HG03135 (cell line): Measurements from ENCODE around the gene CPN2.

Experiments
- ATAC-seq: cut with Tn5 transposase; IDR thresholded peaks from one replicate; pipeline ENCODE4 v1.9.1; 2021; ENCODE audit warnings: mild to moderate bottlenecking, moderate library complexity; ENCODE audit not compliant: unreplicated experiment

CPN2 gene

GRCh38 chr3:194354315-194354714 is 3.2 kb upstream of the CPN2 start:
- ATAC-seq = no peak

DNA sequence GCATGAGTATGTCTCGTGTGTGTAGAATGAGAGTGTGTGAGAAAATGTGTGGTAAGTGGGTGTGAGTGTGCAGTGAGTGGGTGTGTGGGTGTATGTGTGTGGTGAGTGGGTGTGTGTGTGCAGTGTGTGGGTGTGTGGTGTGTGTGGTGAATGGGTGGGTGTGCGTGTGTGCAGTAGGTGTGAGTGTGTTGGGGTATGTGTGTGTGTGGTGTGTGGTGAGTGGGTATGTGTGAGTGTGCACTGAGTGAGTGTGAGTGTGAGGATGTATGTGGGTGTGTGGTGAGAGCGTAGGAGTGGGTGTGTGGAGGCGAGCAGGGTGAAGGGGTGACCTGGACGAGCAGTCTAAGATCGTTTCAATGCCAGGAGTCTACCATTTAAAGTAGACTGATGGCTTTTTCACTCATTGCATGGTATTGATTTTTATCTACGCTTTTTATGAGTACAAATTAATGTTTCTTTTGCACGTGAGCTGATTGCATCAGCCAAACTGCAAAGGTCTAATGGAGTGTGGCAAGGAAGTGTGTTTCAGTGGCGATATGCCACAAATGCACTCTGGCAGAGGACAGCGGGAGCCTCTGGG is 1.6 kb upstream of the CPN2 start:
- no peak for ATAC-seq

DNA sequence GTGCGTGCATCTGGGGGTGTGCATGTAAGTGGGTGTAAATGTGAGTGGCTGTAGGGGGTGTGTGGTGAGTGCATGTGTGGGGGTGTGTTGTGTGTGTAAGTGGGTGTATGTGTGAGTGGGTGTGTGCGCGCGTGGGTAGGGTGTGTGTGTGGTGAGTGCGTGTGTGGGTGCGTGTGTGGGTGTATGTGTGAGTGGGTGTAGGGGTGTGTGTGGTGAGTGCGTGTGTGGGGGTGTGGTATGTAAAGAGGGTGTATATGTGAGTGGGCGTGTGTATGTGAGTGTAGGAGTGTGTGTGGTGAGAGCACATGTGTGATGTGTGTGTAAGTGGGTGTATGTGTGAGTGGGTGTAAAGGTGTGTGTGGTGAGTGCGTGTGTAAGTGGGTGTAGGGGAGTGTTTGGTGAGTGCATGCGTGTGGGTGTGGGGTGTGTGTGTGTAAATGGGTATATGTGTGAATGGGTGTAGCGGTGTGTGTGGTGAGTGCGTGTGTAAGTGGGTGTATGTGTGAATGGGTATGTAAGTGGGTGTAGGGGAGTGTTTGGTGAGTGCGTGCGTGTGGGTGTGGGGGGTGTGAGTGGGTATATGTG is 916 bp upstream of the CPN2 start:
- no peak for ATAC-seq

GRCh38 chr3:194350726-194351071 is 429 bp downstream of the CPN2 start:
- ATAC-seq = no peak

GRCh38 chr3:194348354-194348753 is 2.8 kb downstream of the CPN2 start:
- ATAC-seq = no peak

GRCh38 chr3:194346621-194347020 is 4.5 kb downstream of the CPN2 start:
- ATAC-seq = no peak

DNA sequence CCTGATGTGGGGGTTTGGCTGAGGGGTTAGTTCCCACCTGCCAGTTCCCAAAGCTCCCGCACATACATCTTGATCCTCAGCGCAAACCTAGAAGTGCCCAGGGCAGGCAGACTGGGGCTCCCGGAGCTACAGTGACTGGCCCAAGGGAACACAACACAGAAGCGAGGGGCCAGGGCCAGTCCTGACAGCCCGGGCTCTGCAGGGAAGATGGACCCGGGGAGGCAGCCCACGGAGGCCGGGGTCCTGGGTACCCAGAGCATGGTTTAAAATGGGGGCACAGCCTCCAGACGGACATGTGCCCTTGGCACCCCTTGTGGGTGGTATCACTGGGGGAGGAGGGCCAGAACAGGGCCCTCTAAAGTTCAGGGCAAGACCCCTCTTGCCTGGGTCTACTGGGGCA is 5.1 kb downstream of the CPN2 start:
- ATAC-seq = no peak

DNA sequence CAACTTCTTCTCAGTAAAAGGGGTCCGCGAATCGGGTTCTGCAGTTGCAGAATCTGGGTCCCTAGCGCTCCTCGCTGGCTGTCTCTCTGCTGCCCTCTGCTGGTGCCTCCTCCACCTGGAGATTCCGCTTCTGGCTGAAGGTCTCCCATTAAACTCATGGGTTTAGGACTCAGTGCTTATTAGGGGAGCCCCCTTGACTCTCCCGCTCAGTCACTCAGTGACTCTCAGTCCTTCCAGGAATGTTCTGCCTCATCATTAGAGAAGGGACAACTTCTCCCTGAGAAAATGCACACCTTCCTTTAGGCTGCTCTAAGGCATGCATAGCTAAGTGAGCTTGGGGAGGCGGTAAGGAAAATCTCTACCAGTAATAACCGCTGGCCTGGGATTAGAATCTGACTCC is 7.1 kb downstream of the CPN2 start:
- no peak for ATAC-seq

DNA sequence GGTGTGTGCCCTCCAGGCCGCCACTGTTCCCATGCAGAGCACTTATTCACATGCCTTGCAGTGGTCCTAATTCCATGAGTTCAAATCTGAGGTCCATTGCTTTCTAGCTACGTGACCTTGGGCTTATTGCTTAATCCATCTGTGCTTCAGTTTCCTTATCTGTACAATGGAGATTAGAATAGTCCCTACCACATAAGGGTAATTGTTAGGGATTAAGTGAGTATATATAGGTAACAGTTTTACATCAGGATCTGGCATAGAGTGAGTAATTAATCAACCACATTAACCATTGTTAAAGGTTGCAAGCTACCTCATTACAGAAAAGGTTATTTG is 7.6 kb downstream of the CPN2 start:
- no peak for ATAC-seq

- no peak for ATAC-seq
Measured at GRCh38 chr3:194342861-194343560, 8.1 kb downstream of the CPN2 start.

DNA sequence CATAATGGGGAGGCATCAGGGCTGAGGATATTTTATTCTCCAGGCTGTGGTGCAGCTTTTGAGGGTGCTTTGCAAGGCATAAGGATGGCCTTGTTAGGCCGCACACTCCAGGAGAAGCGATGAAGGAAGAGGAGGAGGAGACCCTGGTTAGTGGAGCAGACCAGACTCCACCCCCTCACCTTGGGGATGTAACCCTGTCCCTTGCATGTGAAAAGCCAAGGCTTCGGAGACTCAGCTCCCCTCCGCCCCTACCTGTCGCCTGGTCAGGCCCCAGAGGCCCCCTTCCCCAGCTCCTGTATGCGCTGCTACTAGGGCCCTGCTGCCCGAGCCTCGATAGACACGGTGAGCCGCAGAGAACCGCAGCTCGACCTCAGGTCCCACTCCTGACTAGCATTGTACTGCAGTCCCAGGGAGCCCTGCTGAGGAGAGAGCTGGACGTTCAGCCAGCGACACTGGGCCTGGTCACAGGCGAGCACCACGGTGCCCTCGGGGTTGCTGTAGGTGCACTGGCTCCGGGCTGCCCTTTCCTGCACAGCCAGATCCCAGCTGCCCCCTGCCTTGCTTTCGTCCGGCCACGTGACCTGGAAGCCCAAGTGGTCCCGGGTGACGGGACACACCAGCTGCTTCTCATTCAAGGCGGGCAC is 10.2 kb downstream of the CPN2 start:
- no peak for ATAC-seq

- ATAC-seq = no peak
Measured at GRCh38 chr3:194339840-194340239, 11.3 kb downstream of the CPN2 start.

DNA sequence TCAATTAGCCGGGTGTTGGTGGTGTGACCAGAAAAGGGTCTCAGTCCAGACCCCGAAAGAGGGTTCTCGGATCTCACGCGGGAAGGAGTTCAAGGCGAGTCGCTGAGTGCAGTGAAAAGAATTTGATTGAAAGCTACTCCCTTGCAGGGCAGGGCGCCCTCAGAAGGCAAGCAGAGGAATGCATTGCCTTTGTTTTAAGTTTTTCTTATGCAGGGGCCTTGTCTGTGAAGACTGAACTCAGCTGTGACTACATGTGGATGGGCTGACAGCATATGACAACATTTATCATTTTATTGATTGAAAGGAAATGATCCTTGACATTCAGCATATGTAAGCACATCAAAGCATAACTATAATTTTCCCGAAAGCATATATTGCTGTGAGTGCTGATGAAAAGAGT is 11.8 kb downstream of the CPN2 start:
- ATAC-seq = no peak

GRCh38 chr3:194337965-194338753 is 13.0 kb downstream of the CPN2 start:
- ATAC-seq = no peak

DNA sequence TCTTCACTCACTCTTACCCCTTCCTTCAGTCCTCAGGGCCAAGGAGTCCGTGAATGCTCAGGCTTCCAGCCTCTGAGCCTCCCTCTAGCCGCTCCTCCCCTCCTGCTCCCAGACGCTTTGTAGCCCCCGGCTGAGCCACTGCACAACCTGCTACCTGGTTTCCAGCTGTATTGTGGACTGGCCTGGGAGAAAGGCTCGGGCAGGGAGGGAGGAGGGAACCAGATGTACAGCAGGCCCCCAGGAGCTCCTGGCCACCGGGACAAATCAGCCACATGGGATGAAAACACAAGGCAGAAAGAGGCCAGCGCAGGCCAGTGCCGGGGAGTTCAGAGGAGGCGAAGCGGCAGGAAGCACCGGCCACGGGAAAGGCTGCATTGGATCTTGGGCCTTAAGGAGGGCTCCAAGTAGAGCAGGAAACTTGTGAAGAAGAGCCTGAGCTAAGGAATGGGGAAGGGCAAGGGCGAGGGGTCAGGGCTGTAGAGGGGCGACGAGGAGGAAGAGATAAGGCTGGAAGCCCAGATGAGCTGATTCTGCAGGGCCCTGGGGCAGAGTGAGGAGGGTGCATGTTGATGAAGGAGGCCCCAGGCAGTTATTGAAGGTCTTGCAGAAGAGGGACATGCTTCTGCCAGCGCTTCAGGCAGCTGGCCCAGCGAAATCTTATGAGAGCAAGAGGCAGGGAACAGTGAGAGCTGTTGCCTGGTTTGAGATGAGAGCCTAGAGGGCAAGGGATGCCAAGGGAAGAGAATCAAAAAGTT is 14.3 kb downstream of the CPN2 start:
- no peak for ATAC-seq

DNA sequence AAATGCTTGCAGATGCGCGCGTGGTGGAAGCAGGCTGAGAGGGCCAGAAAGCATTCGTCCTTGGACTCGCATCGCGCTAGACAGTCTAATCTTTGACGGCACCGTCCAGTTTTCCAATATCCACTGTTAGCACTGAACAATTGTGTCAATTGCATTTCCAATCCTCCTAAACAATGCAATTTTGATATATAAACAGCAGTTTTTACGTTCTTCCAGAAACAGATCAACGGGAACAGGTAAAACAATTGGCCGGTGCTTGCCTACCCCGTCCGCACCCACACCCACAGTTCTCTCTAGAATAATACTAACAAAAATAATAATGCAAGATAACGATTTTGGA is 17.2 kb downstream of the CPN2 start:
- no peak for ATAC-seq

DNA sequence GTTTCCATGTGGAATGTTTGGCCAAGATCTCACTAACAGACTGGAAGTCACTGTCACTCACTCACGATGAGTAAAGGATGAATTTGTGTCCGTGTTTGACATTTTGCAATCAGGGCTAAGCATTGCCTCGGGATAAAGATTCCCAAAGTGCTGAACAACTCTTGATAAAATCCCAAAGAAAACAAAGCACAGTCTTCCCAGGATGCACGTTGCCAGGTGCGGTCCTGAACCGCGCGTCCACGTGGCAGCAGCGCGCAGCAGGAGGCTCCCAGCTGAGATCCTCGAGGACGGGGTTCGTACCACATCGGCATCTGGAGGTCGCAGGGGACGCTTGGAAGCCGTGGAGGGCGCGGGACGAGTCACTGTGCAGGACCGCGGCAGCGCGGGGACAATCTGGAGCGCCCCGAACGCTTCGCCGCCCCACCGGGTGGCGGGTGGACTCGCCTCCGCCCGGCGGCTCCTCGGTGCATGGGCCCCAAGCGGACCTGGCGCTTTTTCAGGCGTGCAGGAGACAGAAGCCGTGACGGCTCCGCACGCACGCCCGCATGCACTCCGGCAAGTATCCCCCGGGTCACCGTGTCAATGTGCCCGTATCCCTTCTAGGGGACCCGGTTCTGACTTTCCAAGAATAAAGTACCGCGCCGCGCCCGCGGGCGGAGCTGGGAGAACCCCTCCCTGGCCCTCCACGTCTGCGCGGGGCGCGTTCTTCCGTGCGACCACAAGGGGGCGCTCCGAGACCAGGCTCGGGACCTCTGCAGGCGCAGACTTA is 17.7 kb downstream of the CPN2 start:
- ATAC-seq = peak; percentile 87

DNA sequence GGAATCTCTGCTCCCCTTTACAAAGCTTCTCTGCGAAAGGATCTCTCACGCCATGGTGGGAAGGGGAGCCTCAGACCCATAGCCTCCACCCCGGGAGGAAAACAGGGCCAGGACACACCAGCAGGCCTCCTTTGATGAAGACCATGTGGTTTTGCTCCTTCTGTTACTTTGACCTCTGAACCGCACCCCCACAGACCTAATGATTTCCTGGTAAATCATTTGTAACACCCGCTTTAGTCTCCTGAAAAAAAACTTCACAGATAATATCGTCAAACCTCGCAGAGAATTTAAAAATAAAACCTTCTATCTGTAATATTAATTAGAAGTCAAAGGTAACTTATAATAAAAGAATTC is 18.3 kb downstream of the CPN2 start:
- ATAC-seq = no peak

- ATAC-seq = no peak
Measured at GRCh38 chr3:194330579-194330978, 20.5 kb downstream of the CPN2 start.

- no peak for ATAC-seq
Measured at GRCh38 chr3:194330160-194330559, 21.0 kb downstream of the CPN2 start.
